GM12878 (cell line): ENCODE data around the gene CYB5A. TPM values are rescaled to one million over a fixed set of nuclear protein-coding genes. Genes with fewer than 3 reads are reported as not detected.

Experiments
- ATAC-seq: fragments of 200-7000 bp; cut with Tn5 transposase; 3 replicates; pipeline ENCODE4 v1.9.1; 2020; ENCODE audit warnings: mild to moderate bottlenecking, moderate library complexity
- BruUV-seq: library from RNA; stranded (reverse); fragments of 400-500 nt; replicated peaks from 2 replicates; lab custom pipeline; 2021; lab: Mats Ljungman, UMichigan
- CTCF ChIA-PET: fragments of 300-600 bp; sonication (Branson Sonifier 250); formaldehyde crosslinking; extraction: SDS; loops from one replicate; lab custom pipeline; 2021; ENCODE audit warnings: inconsistent platforms; lab: Yijun Ruan, JAX
- POLR2A ChIA-PET: fragments of 350-600 bp; formaldehyde crosslinking; extraction: SDS; loops from one replicate; lab custom pipeline; 2021; ENCODE audit warnings: inconsistent platforms; lab: Charles Lee
- RAD21 ChIA-PET: fragments of 300-600 bp; sonication (Branson Sonifier 250); formaldehyde crosslinking; loops from one replicate; lab custom pipeline; 2023; ENCODE audit warnings: antibody characterized with exemption; ENCODE audit not compliant: unreplicated experiment; lab: Charles Lee
- SMC1A ChIA-PET: fragments of 300-600 bp; sonication (Branson Sonifier 250); formaldehyde crosslinking; loops from one replicate; lab custom pipeline; 2023; ENCODE audit not compliant: unreplicated experiment, uncharacterized antibody; lab: Charles Lee
- DNase-seq: peaks from one replicate; pipeline ENCODE4 v3.0.0-alpha.2; 2011; ENCODE audit warnings: low read depth, low spot score
- FAIRE-seq: peaks from 3 replicates; lab custom pipeline; 2011; peaks lifted over from hg19 to GRCh38; lab: Jason Lieb, UNC
- H2AFZ ChIP-seq: 2 replicates; pipeline ENCODE4 v1.6.0; 2011; ENCODE audit warnings: low read depth, low read length, control low read depth; ENCODE audit not compliant: control insufficient read depth
- H3K27ac ChIP-seq: 2 replicates; pipeline ENCODE4 v1.5.1; 2011; ENCODE audit warnings: control low read depth; ENCODE audit not compliant: control insufficient read depth, insufficient read depth
- H3K27me3 ChIP-seq, 2 experiments: replicated peaks in 1 of 2; 2 replicates each; pipeline versions ENCODE4 v1.6.0 to v1.6.1; 2011; ENCODE audit warnings: low read length in 1 of 2; ENCODE audit not compliant: control insufficient read depth in 2 of 2, insufficient read depth in 2 of 2
- H3K36me3 ChIP-seq, 2 experiments: 2 replicates each; pipeline ENCODE4 v1.5.1; 2011; ENCODE audit warnings: low read length in 1 of 2; ENCODE audit not compliant: control insufficient read depth in 2 of 2, insufficient read depth in 2 of 2
- H3K4me1 ChIP-seq: 2 replicates; pipeline ENCODE4 v1.6.1; 2011; ENCODE audit warnings: mild to moderate bottlenecking, low read length, moderate library complexity, mixed read lengths; ENCODE audit not compliant: control insufficient read depth, insufficient read depth
- H3K4me2 ChIP-seq: 2 replicates; pipeline ENCODE4 v1.6.0; 2011; ENCODE audit warnings: control low read depth; ENCODE audit not compliant: control insufficient read depth, insufficient read depth
- H3K4me3 ChIP-seq: fragments of 200-600 bp; sonication (generic); 2 replicates; pipeline ENCODE4 v1.5.1; 2016
- H3K79me2 ChIP-seq: 2 replicates; pipeline ENCODE4 v1.6.0; 2011; ENCODE audit warnings: low read length; ENCODE audit not compliant: control insufficient read depth, insufficient read depth
- H3K9ac ChIP-seq: 2 replicates; pipeline ENCODE4 v1.8.0; 2011; ENCODE audit warnings: low read length, control low read depth, mixed read lengths; ENCODE audit not compliant: control insufficient read depth, insufficient read depth
- H3K9me3 ChIP-seq: replicated peaks from 3 replicates; pipeline ENCODE4 v1.5.1; 2011; ENCODE audit warnings: mild to moderate bottlenecking, low read length; ENCODE audit not compliant: control insufficient read depth, insufficient read depth
- H4K20me1 ChIP-seq: 2 replicates; pipeline ENCODE4 v1.6.0; 2011; ENCODE audit not compliant: control insufficient read depth, insufficient read depth
- CBFB ChIP-seq: IDR thresholded peaks from 2 replicates; pipeline ENCODE4 v1.6.1; 2016; ENCODE audit warnings: antibody characterized with exemption, low read depth
- CHD2 ChIP-seq: IDR thresholded peaks from 2 replicates; pipeline ENCODE4 v1.6.1; 2011; ENCODE audit warnings: low read depth, low read length, improper control_type of control experiment, borderline replicate concordance
- GATAD2B ChIP-seq: fragments of 450-650 bp; conservative IDR thresholded peaks from 2 replicates; pipeline ENCODE4 v1.6.1; 2017; ENCODE audit warnings: low read depth, mild to moderate bottlenecking, moderate library complexity
- JUND ChIP-seq: IDR thresholded peaks from 2 replicates; pipeline ENCODE4 v1.6.1; 2012; ENCODE audit warnings: low read depth, mild to moderate bottlenecking, low read length, improper control_type of control experiment, moderate library complexity
- KAT2A ChIP-seq: conservative IDR thresholded peaks from 2 replicates; pipeline ENCODE4 v1.6.1; 2011; ENCODE audit warnings: low read depth, low read length; ENCODE audit not compliant: control insufficient read depth
- NFXL1 ChIP-seq: fragments of 450-650 bp; IDR thresholded peaks from 2 replicates; pipeline ENCODE4 v1.6.1; 2017; ENCODE audit warnings: antibody characterized with exemption, mild to moderate bottlenecking, borderline replicate concordance
- NRF1 ChIP-seq: conservative IDR thresholded peaks from 2 replicates; pipeline ENCODE4 v1.6.1; 2011; ENCODE audit warnings: mild to moderate bottlenecking, low read depth, low read length, improper control_type of control experiment
- POLR2AphosphoS5 ChIP-seq: IDR thresholded peaks from 2 replicates; pipeline ENCODE4 v1.6.1; 2011; ENCODE audit warnings: mild to moderate bottlenecking, low read length, inconsistent platforms
- SIN3A ChIP-seq: IDR thresholded peaks from 2 replicates; pipeline ENCODE4 v1.6.1; 2012; ENCODE audit warnings: low read depth, low read length, improper control_type of control experiment
- SIX5 ChIP-seq: IDR thresholded peaks from 2 replicates; pipeline ENCODE4 v1.6.1; 2011; ENCODE audit warnings: mild to moderate bottlenecking, low read depth, low read length, moderate library complexity; ENCODE audit not compliant: severe bottlenecking
- STAT3 ChIP-seq: IDR thresholded peaks from 2 replicates; pipeline ENCODE4 v1.6.1; 2011; ENCODE audit warnings: low read depth, low read length, improper control_type of control experiment
- WGBS: methylation state at CpG from one replicate; pipeline ENCODE4 v1.1.6; 2016; ENCODE audit warnings: low lambda C conversion rate; ENCODE audit not compliant: insufficient replicate concordance, insufficient coverage; ENCODE audit errors: missing lambda C conversion rate; 5-methylcytosine and 5-hydroxymethylcytosine counted together
- in situ Hi-C: fragments of 300-500 bp; cut with MboI; formaldehyde crosslinking; loops from 9 replicates; pipeline ENCODE4 v1.14.3; 2018; ENCODE audit warnings: mixed read lengths
- intact Hi-C: fragments of 100-400 bp; cut with micrococcal nuclease; formaldehyde crosslinking; loops from one replicate; pipeline ENCODE4 v1.14.2; 2022; ENCODE audit not compliant: unreplicated experiment
- polyA plus RNA-seq, 11 experiments: library from polyadenylated mRNA; depleted of rRNA in 4 of 11; unstranded in 6 of 11; stranded (reverse) in 5 of 11; fragments of >200 nt; fragmentation: Nextera tagmentation in 4 of 11; fragmentation: Illumina TruSeq in 1 of 11; extraction: Ambion mirVana in 4 of 11; extraction: Trizol in 1 of 11; gene quantifications; 1 replicate in 1 of 11; 2 replicates in 10 of 11; pipeline versions ENCODE4 v1.2.1 to v1.2.3, GENCODE V29; 2011 to 2016; ENCODE audit warnings: inconsistent platforms in 2 of 11, missing spikeins in 2 of 11, low read depth in 1 of 11
- total RNA-seq, 4 experiments: library from RNA; depleted of rRNA in 3 of 4; stranded (reverse); fragments of >200 nt in 3 of 4; fragmentation: Illumina TruSeq in 1 of 4; extraction: Trizol in 1 of 4; gene quantifications; 2 replicates each; pipeline versions ENCODE4 v1.2.1 to v1.2.3, GENCODE V29; 2013 to 2021
- TF ChIP-seq, protein P1 (sequence below): IDR thresholded peaks from 2 replicates; pipeline ENCODE4 v1.6.1; 2012; ENCODE audit warnings: improper control_type of control experiment, low read depth, low read length; ENCODE audit not compliant: insufficient replicate concordance
- TF ChIP-seq, protein P2 (sequence below): IDR thresholded peaks from 2 replicates; pipeline ENCODE4 v1.6.1; 2011; ENCODE audit warnings: borderline replicate concordance, low read depth, mild to moderate bottlenecking, moderate library complexity, mixed read lengths, low read length; ENCODE audit not compliant: insufficient read depth; ENCODE audit errors: extremely low read length
- TF ChIP-seq, protein P3 (sequence below): IDR thresholded peaks from 2 replicates; pipeline ENCODE4 v1.6.1; 2011; ENCODE audit warnings: low read depth, mild to moderate bottlenecking, low read length, moderate library complexity, borderline replicate concordance; ENCODE audit errors: extremely low read depth
- TF ChIP-seq, protein P4 (sequence below): IDR thresholded peaks from 2 replicates; pipeline ENCODE4 v1.6.1; 2011; ENCODE audit warnings: borderline replicate concordance, low read depth, mild to moderate bottlenecking, moderate library complexity, low read length; ENCODE audit not compliant: insufficient read depth, poor library complexity, severe bottlenecking

The CYB5A gene
- total and polyA plus RNA-seq, 10 of the 15 experiments (the other 5 are each of a cell fraction or from before 2014, with no cell fraction given): 60.2 to 129 (median 103) TPM

DNA sequence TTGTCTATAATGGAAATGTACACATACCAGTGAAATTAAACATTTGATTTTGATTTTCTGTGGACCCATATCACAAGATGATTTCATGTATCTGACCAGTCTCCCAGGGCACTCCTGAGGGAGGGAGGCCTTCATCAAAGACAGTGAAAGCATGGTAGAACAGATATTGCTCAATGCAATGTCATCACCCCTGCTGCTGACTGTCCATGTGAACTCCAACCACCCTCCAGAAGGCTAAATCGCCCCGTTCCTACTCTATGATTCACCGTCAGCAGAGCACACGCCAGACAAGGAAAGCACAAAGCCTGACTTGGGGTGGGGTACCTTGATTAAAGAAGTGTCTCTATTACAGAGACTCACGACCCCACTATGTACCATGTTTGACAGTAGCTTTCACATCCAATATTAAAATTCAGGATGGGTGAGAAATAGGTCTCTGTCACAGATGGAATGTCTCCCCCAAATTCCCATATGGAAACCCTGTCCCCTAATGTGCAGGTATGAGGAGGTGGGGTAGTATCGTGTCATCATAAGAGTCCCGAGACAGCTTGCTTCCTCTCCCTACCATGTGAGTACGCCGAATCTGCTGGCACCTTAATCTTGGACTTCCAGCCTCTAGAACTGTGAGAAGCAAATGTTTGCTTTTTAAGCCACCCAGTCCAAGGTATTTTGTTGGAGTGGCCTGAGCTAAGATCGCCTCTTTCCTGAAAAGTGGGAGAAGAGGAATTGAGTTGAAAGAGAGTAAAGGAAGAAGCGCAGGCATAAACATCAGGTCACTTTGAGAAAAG, 42.4 kb downstream of the CYB5A start:
- Histone ChIP-seq H3K9ac (no peak overlapping the region), H4K20me1 (no peaks in the 10 kb centered on the region), H3K9me3 (no peaks in the 10 kb centered on the region), H3K4me1 (peaks cover 3% of the 10 kb centered on the region; the same call in 1 of the 2 replicates), H3K79me2 (no peaks in the 10 kb centered on the region), H3K4me2 (no peak overlapping the region), H3K27me3 (no peaks in the 10 kb centered on the region), H3K4me3 (no peak overlapping the region), H3K36me3 (no peaks in the 10 kb centered on the region), H3K27ac (no peak overlapping the region), H2AFZ (no peak overlapping the region)
- in situ Hi-C loops: no loop called here
- WGBS: 92% methylated on average over 11 of the region's 11 CpGs
- DNase-seq (no peak), ATAC-seq (no peak), FAIRE-seq (no peak)
- SMC1A ChIA-PET: interaction anchor here (0.8 kb wide), 1 partner anchor 14 kb away, joined by 3 read pairs; no protein-coding TSS in a partner anchor
- intact Hi-C loops: no loop called here
- RAD21 ChIA-PET: no interaction called here
- POLR2A ChIA-PET: no interaction called here
- CTCF ChIA-PET: interaction anchor here (1.2 kb wide), 1 partner anchor 93 kb away, joined by 3 read pairs; no protein-coding TSS in a partner anchor
- no TSS peak for BruUV-seq
- TF ChIP-seq POLR2AphosphoS5: no peak
- TF ChIP-seq, protein P1, sequence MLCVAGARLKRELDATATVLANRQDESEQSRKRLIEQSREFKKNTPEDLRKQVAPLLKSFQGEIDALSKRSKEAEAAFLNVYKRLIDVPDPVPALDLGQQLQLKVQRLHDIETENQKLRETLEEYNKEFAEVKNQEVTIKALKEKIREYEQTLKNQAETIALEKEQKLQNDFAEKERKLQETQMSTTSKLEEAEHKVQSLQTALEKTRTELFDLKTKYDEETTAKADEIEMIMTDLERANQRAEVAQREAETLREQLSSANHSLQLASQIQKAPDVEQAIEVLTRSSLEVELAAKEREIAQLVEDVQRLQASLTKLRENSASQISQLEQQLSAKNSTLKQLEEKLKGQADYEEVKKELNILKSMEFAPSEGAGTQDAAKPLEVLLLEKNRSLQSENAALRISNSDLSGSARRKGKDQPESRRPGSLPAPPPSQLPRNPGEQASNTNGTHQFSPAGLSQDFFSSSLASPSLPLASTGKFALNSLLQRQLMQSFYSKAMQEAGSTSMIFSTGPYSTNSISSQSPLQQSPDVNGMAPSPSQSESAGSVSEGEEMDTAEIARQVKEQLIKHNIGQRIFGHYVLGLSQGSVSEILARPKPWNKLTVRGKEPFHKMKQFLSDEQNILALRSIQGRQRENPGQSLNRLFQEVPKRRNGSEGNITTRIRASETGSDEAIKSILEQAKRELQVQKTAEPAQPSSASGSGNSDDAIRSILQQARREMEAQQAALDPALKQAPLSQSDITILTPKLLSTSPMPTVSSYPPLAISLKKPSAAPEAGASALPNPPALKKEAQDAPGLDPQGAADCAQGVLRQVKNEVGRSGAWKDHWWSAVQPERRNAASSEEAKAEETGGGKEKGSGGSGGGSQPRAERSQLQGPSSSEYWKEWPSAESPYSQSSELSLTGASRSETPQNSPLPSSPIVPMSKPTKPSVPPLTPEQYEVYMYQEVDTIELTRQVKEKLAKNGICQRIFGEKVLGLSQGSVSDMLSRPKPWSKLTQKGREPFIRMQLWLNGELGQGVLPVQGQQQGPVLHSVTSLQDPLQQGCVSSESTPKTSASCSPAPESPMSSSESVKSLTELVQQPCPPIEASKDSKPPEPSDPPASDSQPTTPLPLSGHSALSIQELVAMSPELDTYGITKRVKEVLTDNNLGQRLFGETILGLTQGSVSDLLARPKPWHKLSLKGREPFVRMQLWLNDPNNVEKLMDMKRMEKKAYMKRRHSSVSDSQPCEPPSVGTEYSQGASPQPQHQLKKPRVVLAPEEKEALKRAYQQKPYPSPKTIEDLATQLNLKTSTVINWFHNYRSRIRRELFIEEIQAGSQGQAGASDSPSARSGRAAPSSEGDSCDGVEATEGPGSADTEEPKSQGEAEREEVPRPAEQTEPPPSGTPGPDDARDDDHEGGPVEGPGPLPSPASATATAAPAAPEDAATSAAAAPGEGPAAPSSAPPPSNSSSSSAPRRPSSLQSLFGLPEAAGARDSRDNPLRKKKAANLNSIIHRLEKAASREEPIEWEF: no peak
- TF ChIP-seq NRF1: no peak
- no peak for TF ChIP-seq SIX5
- TF ChIP-seq SIN3A: no peak
- no peak for TF ChIP-seq KAT2A
- no peak for TF ChIP-seq JUND
- TF ChIP-seq STAT3: no peak
- TF ChIP-seq, protein P2, sequence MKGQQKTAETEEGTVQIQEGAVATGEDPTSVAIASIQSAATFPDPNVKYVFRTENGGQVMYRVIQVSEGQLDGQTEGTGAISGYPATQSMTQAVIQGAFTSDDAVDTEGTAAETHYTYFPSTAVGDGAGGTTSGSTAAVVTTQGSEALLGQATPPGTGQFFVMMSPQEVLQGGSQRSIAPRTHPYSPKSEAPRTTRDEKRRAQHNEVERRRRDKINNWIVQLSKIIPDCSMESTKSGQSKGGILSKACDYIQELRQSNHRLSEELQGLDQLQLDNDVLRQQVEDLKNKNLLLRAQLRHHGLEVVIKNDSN: no peak
- no peak for TF ChIP-seq CHD2
- no peak for TF ChIP-seq CBFB
- no peak for TF ChIP-seq NFXL1
- no peak for TF ChIP-seq GATAD2B
- TF ChIP-seq, protein P3, sequence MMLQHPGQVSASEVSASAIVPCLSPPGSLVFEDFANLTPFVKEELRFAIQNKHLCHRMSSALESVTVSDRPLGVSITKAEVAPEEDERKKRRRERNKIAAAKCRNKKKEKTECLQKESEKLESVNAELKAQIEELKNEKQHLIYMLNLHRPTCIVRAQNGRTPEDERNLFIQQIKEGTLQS: no peak
- TF ChIP-seq, protein P4, sequence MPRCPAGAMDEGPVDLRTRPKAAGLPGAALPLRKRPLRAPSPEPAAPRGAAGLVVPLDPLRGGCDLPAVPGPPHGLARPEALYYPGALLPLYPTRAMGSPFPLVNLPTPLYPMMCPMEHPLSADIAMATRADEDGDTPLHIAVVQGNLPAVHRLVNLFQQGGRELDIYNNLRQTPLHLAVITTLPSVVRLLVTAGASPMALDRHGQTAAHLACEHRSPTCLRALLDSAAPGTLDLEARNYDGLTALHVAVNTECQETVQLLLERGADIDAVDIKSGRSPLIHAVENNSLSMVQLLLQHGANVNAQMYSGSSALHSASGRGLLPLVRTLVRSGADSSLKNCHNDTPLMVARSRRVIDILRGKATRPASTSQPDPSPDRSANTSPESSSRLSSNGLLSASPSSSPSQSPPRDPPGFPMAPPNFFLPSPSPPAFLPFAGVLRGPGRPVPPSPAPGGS: no peak
